DMS53 treated with DMSO at 0.1 percent for 48 hours (cell line): ENCODE data around the gene IFNG-AS1.
A peak's percentile ranks its signal among the peaks of the same experiment; 100 is the strongest.

Experiments used
- DNase-seq: peaks from one replicate; lab custom pipeline; 2025; ENCODE audit not compliant: unreplicated experiment; lab: John Stamatoyannopoulos, UW

The IFNG-AS1 gene

DNA sequence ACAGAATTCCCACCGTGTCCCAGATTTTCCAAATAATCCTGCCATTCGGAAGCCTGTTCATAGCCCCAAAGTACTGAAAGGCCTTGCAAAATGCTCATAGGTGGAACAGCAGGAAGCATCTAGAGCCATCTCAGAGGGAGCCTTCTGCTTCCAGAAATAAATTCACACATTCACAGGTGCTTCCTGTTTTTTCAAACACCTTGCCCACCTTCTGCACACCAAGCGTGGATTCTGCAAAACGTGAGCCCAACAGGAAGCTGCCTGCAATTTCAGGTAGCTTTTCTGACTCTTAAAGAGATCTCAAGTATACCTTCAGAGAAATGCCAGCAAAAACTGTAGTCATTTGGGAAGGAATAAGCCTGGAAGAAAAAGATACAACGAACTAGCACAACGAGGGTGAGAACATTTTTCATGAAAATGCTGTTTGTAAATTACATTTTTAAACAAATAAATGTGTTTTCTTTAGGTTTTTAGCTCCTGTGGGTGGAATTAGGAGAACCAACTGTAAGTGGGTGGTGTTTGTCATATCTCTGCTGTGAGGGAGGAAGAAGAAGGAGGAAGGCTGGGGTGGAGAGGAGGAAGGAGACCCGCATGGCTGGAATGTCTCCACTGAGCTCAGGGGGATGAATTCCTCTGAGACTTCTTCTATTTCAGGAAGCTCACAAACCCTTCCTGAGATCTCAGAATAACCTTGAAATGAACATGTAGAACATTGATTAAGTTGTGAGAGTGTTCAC, at the start of gene IFNG-AS1:
TSS of gene IFNG-AS1 (plus strand) at position 264 of the 737 bp plus-strand sequence.
- no peak for DNase-seq

DNA sequence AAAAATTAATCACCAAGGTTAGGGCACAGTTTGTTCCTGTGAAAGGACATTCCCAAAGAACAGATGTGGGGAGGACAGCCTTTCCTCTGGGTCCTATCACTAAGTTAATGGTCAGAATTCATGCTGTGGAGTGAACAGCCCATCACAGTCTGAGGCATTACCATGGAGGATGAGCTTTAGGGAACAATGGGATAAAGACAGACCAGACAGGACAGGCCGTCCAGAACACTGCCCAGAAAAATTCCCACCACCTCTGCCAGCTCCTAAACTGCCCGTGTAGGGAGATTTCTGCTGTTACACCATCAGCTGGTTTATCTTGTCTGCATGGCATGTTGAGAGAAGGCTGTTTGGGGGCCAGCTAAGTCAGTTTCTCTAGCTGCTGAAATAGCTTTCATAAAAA, 49.6 kb upstream of the IFNG-AS1 start:
- DNase-seq = no peak

DNA sequence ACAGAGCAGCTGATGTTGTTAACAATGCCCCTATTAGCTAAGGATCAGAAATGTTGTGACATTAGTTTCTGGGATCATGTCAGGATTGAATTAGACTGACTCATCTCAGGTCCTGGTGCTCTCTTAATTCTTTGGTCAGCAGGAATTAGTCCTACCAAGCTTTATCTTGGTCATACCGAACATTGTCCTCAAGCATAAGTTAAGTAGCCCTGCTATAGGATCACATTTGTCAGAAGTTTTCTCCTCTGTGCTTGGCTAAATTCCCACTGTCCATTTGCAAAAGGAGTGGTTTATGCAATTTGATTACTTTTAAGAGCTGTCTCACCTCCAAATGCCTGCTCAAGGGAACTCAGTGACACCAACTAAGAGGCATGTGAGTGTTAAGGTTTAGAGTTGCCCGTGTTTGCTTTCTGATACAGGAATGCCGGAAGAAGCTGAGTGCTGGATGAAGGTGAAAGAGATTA, 48.4 kb upstream of the IFNG-AS1 start:
- no peak for DNase-seq

DNA sequence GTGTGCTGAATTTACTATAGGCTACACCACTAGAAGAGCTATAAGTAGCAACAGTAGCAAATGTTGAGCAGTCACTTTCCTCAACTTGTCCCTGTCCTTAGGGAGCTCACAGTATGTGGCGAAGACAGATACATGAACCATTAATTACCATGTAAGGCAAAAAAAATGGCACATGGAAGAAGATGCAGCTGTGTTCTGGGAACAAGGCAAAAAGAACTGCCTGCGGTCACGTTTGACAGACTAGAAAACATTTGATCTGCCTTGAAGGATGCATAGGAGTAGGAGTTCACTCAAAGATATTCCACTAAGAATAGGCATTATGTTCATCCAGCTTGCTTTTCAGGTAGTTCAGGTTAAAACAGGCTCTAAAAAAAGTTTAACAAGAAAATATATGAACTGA, 46.5 kb upstream of the IFNG-AS1 start:
- DNase-seq = no peak

DNA sequence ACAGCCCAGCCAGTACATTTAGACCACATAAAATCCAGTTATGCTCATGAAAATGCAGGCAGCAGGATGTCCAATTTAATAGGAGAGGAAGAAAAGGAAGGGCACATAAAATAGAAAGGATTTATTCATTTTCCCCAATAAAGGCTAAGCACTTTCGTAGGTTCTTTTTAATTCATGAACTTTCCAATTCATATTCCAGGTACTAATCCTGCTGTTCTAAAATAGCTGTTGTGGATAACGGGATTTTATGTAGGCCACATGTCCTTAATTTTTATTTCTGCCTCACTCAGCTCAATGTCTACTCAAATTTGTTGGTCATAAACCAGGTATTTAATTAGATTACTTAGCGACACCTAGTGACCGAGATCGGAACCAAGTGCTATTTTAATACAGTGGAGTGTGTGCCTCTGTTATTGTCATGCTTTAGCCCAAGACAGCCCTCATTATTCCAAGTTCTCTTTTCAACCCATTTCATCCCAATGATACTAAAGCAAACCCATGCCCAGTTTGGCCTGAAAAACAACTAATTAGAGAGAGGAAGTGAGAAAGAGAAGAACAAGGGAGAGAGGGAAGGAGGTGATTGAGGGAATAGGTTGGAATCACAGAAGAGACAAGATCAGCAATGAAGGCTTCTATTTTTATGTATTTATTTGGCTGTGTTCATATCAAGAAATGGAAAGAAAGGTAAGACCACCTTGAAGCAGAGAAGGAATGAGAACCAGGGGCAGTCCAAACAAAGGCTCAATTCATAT, 45.9 kb upstream of the IFNG-AS1 start:
- peak; percentile 74 for DNase-seq

DNA sequence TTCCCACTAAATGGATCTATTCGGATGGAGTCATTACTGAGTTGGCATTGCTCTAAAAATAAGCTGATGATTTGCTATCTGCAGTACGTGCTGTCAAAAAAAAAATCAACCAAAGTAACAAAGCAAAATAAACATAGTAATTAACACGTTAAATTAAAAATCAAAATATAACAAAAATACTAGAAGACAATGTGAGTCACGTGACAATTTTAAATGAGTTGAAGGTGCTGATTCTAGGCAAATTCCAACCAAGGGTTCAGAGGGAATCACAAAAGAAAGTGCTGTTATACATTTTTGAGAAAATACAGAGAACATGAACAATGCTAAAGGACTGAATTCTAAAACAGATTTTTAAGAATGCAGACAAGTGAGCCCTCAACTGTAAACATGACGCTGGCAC, 45.2 kb upstream of the IFNG-AS1 start:
- no peak for DNase-seq

DNA sequence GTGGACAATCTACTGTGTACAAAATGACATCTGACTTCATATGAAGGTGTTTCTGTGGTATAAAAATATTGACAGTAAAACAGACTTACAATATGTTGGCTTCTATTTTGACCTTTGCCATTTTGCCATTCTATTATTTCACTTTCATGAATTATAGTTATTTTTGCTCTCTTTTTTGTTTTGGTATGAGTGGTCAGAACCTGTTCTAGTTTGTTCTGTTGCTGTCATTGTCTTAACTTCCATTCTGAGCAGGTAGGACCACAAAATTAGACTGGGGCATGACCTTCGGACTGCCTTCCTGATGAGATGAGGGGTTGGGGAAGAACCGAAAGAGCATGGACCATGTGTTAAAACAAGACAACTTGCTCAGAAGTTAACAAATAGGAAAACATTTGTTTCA, 36.5 kb upstream of the IFNG-AS1 start:
- DNase-seq = no peak

DNA sequence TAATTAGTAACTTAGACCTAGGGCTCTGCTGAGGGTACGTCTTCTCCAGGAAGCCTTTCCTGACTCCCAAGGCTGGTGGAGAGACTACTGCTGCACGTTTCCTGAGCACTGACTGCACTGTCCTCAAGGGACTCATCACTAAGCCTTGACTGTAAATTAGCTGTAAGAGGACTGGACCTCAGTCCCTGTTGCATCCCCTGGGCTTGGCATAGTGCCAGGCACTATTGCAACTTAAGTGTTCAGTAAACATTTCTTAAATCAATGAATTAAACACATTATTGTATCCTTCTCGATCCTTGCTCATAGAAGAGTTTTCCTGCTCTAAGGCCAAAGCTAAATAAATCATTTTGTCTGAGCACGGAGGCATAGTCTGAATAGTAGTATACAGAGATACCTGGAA, 31.9 kb upstream of the IFNG-AS1 start:
- no peak for DNase-seq

DNA sequence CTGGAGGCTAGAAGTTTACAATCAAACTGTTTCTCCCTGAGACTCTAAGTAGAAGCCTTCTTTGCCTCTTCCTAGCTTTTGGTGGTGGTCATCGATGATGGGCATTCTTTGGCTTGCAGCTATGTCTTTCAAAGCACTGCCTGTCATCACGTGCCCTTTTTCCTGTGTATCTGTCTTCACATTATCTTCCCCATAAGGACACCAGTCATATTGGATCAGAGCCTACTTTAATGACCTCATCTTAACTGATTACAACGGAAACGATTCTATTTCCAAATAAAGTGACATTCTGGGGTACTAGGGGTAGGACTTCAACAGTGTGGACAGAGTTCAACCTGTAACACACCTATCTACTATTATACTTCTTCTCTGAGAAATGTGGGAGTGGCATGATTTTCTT, 31.1 kb upstream of the IFNG-AS1 start:
- DNase-seq = no peak

DNA sequence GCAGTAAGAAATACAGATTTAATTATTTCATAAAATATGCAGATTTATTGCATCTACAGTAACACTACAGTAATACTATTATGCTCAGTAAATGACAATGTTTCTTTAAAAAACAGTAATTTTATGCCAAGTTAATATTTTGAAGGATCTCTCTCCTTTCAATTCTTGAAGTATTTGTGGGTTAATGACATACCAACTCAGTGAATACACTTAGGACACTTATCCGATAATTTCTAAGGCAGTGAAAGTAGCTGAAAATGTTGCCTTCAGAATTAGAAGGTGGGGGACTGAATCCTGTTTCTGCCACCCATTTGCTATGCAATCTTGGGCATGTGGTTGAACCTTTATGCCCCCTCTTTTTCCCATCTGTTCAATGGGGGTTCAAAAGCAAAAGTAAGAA, 24.8 kb upstream of the IFNG-AS1 start:
- no peak for DNase-seq

DNA sequence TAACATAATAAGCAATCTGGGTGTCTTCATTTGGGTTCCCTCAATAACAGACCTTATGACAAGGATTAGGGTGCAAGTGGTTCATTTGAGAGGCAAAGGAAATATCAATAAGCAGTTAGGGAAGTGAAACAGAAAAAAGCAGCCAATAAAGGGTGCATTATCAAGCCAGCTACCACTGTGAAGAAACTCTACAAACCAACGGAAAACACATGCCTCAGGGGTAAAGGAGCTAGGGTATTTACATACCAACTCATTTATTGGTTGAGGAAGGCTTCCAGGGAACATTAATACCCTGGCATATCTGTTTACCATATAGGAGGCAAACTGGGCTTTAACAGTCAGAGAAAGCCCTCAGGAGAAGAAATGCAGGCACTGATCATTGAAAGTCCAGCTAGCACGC, 22.7 kb upstream of the IFNG-AS1 start:
- DNase-seq = no peak

DNA sequence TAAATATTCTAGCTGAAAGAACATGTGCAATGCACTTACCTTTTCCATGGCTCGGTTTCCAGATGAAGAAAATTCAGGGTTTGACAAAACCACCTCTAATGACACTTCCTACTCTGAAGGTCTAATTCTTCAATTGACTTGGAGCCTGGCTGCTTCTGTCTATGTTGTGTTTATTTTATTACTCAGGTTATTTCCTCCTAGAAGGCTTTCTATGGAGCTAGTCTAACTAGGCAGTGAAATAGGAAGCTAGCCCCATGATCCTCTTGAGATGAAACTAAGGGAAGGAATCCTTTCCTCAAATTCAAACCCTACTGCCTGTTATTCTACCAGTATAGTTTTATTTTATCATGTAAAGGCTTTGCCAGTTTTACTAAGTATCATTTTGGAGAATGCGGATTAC, 20.9 kb upstream of the IFNG-AS1 start:
- DNase-seq = peak; percentile 64

DNA sequence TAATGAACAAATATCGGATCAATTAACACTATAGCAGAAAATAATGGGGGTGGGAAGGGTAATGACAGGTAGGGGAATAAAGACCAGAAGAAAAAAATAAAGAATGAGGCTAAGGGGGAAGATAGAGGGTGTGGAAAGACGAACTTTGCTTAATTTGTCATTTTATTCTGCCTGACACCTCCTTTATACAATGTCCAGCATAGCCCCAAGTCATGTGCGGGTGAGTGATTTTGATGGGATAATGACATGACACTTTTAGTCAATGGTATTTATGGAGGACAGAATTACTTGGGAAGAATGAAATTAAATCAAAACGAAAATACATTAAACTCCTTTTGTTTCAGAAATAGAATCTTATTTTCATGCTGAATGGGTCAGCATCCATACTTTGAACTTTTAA, 20.5 kb upstream of the IFNG-AS1 start:
- no peak for DNase-seq

DNA sequence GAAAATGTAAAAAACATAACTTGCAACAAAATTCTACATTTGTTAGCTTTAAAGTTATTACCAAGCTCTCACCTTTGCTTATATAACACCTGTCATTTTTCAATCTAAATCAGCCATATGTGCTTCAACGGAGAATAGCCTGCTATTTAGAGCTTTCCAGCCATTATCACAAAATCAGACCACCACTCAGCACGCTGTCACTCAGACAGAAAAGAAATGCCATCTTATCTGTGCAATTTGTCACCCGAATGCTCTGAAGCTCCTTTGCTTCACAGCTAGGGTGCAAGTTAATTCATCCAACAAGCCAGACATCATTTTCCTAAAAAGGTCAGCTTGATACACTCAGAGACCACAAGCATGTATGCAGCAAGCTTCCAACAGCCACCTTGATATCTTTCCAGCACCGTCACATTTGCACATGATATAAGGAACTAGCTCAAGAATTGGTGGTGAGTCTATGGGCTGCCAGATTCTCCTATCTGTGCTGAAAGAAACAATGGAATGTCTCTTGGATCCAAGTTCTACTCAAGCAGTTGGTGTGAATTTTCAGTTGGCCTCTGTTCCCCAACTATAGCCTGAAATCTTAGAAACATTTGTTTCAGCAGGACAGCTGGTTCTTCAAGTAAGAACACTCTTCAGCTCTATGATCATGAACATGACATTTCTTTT, 20.0 kb upstream of the IFNG-AS1 start:
- no peak for DNase-seq

DNA sequence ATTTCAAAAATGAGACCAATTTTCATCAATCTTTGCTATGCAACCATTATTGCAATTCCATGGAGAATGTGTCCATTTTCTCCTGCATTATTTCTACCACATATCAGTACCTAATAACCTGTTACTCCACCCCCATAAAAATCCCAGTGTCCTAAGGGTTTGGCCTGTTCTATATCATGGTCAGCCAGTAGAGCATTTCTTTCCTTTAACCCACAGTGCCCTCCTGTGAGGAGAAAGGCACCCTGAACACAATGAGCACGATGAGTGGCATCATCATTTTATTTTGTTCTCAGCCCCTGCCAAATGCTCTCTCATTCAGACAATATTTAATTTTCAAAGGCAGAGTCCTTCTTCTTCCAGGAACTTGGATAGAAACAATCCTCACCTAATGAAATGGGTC, 11.6 kb upstream of the IFNG-AS1 start:
- no peak for DNase-seq

DNA sequence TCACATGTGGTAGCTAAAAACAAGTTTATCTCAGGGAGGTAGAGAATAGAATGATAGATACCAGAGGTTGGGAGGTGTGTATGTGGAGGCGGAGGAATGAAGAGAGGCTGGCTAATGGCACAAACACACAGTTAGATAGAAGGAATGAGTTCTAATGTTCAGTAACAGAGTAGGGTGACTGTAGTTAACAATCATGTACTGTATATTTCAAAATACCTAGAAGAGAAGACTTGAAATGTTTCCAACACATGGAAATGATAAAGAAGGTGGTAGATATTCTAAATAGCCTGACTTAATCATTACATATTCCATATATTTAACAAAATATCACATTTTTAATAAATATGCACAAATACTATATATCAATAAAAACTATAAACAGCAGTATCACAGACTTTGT, 8.9 kb upstream of the IFNG-AS1 start:
- DNase-seq = no peak

DNA sequence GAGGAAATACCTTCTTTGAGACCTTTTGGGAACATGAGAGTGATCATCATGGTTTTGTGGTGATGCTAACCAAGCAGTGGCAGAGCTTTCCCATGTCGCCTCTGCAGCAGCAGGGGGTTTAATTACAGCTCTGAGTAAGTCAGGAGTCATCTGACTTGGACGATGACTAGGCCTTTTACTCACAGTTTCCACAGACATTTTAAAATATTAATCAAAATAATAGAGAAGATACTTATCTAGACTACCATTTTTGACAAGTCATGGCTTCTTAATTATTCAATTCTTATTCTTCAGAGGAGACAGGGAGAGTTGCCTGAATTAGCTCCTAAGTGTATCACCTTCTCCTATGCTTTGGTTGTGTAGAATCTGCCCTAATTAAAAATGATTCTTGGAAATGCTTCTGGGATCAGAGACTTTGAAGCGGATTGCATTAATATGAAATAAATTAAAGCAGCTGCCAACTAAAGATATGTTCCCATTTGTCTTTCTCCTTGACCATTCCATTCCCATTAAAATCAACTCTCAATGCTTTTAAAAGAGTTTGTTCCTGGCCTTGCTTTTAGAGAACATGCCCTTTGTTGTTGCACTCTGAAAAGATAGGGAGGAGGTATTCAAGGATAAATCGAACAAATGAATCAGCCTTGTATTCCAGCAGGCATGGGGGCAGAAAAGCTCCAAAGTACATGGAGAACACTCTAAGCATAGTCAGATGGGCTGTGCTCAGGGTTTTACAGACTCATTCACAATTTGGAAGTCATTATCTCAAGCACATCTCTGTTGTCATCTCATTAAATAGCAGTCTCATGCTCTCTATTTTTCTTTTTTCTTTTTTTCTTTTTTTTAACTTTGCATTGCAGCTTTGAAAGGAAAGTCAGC, 7.7 kb upstream of the IFNG-AS1 start:
- no peak for DNase-seq

DNA sequence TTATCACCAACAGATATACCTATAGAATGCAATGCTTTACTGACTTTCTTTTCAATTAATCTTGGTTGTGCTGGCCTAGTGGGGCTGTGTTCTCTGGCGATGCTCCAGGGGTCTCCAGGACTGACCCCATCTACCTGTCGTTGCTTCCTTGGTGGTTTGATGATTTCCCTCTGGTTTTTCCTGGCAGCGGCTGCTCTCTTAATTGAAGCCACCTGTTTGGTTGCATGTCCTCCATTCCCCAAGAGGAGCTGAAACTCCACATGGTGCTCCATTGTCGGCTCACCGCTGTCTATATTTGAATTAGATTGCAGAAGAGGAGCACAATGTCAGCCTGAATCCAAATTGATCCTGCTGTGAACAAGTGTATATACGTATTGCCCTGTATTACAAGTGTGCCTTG, 7.1 kb upstream of the IFNG-AS1 start:
- DNase-seq = no peak

DNA sequence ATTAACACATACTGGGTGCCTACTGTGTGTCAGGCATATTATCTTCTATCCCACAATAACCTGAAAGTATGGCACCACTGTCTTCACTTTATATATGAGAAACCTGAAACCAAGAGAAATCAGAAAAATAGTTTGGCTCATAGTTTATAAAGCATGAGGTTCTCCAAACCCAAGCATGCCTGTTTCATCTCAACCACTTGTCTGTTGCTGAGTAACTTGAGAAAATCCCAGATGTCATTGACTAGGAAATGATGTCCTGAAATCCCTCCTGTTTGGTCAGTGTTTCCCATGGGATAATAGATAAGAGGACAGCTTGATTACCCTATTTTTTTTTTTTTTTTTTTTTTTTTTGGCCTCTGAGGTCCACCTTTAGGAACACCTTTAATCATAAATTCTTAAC, 2.6 kb upstream of the IFNG-AS1 start:
- no peak for DNase-seq

DNA sequence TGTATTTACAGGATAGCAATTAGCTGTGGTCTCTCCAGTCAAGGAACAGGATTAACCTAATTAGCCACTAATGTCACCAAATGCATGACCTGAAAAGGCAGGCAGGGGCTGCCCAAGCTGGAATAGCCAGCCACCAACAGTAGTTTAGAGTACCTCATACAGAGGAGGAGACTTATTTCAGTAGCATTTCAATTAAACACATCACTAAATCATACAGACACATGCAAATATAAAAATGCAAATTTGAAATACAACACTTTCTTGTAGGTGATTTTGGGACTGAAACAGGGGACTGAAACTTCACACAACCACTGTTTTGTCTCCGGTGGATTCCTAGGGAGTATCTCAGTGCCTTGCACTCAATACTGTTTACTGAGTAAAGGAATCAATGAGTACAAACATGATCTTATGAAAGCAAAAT, 636 bp upstream of the IFNG-AS1 start:
- DNase-seq = no peak

DNA sequence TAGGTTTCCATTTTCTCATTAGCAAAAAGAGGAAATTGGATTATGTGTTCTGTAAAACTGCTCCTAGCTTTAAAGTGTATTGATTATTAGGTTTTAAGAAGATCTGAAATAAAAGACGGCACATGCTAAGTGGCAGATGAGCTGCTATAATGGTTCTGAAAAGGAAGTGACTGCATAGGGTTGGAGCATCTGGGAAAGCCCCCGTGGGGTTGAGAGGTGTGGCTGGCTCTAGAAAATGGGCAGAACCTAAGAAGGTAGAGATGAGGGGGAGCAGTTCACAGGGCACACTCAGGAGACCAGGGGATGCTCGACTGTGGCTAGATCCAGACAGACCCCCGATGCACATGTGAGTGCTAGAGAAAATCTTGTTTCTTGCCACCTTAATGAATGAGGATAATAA, 1.9 kb downstream of the IFNG-AS1 start:
- no peak for DNase-seq
